Loucy (cell line): Measurements from ENCODE around the gene BHLHE23.

Experiments used
- H2AFZ ChIP-seq: fragments of 200-600 bp; sonication (generic); 2 replicates; pipeline ENCODE4 v1.6.0; 2016; ENCODE audit warnings: antibody characterized with exemption, mild to moderate bottlenecking, low read length, moderate library complexity
- H3F3A ChIP-seq: fragments of 200-600 bp; 2 replicates; pipeline ENCODE4 v1.6.0; 2016; ENCODE audit warnings: antibody characterized with exemption, low read depth, mild to moderate bottlenecking
- H3K27me3 ChIP-seq: fragments of 200-600 bp; sonication (generic); 2 replicates; pipeline ENCODE4 v1.6.1; 2014; ENCODE audit warnings: low read length, mild to moderate bottlenecking; ENCODE audit not compliant: insufficient read depth, poor library complexity, severe bottlenecking
- H3K36me3 ChIP-seq: fragments of 200-600 bp; sonication (generic); 2 replicates; pipeline ENCODE4 v1.6.1; 2016; ENCODE audit warnings: low read length; ENCODE audit not compliant: insufficient read depth
- H3K4me1 ChIP-seq: fragments of 200-600 bp; sonication (generic); 2 replicates; pipeline ENCODE4 v1.5.1; 2014; ENCODE audit warnings: low read length, mild to moderate bottlenecking; ENCODE audit not compliant: insufficient read depth, poor library complexity, severe bottlenecking
- H3K4me2 ChIP-seq: fragments of 200-600 bp; sonication (generic); 2 replicates; pipeline ENCODE4 v1.6.0; 2014; ENCODE audit warnings: antibody characterized with exemption, low read length, low read depth, mild to moderate bottlenecking; ENCODE audit not compliant: poor library complexity, severe bottlenecking
- H3K4me3 ChIP-seq: fragments of 200-600 bp; sonication (generic); 2 replicates; pipeline ENCODE4 v1.5.1; 2014; ENCODE audit warnings: low read length, mild to moderate bottlenecking, mixed read lengths; ENCODE audit not compliant: poor library complexity, severe bottlenecking
- H3K79me2 ChIP-seq: fragments of 200-600 bp; sonication (generic); 2 replicates; pipeline ENCODE4 v1.6.1; 2014; ENCODE audit warnings: low read length; ENCODE audit not compliant: insufficient read depth
- H3K9ac ChIP-seq: fragments of 200-600 bp; sonication (generic); 2 replicates; pipeline ENCODE4 v1.6.0; 2014; ENCODE audit warnings: mild to moderate bottlenecking, low read depth, low read length, moderate library complexity; ENCODE audit not compliant: poor library complexity, severe bottlenecking
- H3K9me2 ChIP-seq: fragments of 200-600 bp; sonication (generic); replicated peaks from 2 replicates; pipeline ENCODE4 v1.6.1; 2016; ENCODE audit warnings: low read depth, low read length, mixed read lengths
- H3K9me3 ChIP-seq: fragments of 200-600 bp; sonication (generic); 2 replicates; pipeline ENCODE4 v1.6.1; 2014; ENCODE audit warnings: mild to moderate bottlenecking, antibody characterized with exemption, low read length, low read depth; ENCODE audit not compliant: insufficient read depth
- H4K20me1 ChIP-seq: fragments of 200-600 bp; sonication (generic); 2 replicates; pipeline ENCODE4 v1.6.0; 2014; ENCODE audit warnings: antibody characterized with exemption, low read length, mild to moderate bottlenecking; ENCODE audit not compliant: insufficient read depth, poor library complexity, severe bottlenecking
- EZH2phosphoT487 ChIP-seq: fragments of 200-600 bp; IDR thresholded peaks from 2 replicates; pipeline ENCODE4 v1.6.1; 2018; ENCODE audit warnings: antibody characterized with exemption, mild to moderate bottlenecking, moderate library complexity, borderline replicate concordance
- TF ChIP-seq, protein P1 (sequence below): fragments of 200-600 bp; sonication (generic); conservative IDR thresholded peaks from 2 replicates; pipeline ENCODE4 v1.5.1; 2014; ENCODE audit warnings: mild to moderate bottlenecking, antibody characterized with exemption, low read length

BHLHE23 gene

DNA sequence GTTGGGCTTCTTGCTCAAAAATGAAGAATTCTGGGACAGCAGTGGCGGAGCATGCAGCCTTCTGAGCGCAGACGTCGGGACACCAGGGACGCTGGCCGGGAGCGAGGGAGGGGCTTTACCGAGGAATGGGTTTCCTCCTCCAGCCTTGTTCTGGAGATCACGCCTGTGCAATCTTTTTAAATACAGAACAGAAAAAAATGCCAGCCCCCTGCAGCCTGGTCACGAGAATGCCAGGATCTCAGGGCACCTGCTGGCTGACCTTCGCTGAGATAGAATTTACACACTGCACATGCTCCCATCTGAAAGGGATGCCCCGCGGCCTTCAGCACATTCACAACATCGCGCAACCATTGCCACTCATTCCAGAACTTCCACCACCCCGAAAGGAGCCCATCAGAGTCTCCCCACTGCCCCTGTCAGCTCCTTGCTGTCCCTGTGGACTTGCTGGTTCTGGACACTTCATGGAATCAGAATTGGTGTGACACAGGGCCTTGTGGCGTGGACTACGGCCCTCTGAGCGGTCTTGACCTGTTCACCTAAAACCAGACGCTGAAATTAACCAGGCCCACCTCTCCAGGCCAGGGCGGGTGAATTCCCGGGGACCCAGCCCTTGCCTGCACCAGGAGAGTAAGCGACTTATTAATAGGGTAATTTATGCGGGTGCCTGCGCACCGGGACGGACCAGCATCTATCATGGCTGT lies 20.6 kb upstream of the BHLHE23 start:
- Histone ChIP-seq H3K4me3 (no peak overlapping the region), H2AFZ (no peak overlapping the region), H3K27me3 (no peaks in the 10 kb centered on the region), H3K79me2 (no peaks in the 10 kb centered on the region), H3K4me1 (no peaks in the 10 kb centered on the region), H3F3A (no peaks in the 10 kb centered on the region), H3K9me2 (no peaks in the 10 kb centered on the region), H3K9ac (no peak overlapping the region), H3K4me2 (no peak overlapping the region), H3K9me3 (no peaks in the 10 kb centered on the region), H3K36me3 (no peaks in the 10 kb centered on the region), H4K20me1 (no peaks in the 10 kb centered on the region)
- TF ChIP-seq, protein P1, sequence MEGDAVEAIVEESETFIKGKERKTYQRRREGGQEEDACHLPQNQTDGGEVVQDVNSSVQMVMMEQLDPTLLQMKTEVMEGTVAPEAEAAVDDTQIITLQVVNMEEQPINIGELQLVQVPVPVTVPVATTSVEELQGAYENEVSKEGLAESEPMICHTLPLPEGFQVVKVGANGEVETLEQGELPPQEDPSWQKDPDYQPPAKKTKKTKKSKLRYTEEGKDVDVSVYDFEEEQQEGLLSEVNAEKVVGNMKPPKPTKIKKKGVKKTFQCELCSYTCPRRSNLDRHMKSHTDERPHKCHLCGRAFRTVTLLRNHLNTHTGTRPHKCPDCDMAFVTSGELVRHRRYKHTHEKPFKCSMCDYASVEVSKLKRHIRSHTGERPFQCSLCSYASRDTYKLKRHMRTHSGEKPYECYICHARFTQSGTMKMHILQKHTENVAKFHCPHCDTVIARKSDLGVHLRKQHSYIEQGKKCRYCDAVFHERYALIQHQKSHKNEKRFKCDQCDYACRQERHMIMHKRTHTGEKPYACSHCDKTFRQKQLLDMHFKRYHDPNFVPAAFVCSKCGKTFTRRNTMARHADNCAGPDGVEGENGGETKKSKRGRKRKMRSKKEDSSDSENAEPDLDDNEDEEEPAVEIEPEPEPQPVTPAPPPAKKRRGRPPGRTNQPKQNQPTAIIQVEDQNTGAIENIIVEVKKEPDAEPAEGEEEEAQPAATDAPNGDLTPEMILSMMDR: no peak
- TF ChIP-seq EZH2phosphoT487: no peak

DNA sequence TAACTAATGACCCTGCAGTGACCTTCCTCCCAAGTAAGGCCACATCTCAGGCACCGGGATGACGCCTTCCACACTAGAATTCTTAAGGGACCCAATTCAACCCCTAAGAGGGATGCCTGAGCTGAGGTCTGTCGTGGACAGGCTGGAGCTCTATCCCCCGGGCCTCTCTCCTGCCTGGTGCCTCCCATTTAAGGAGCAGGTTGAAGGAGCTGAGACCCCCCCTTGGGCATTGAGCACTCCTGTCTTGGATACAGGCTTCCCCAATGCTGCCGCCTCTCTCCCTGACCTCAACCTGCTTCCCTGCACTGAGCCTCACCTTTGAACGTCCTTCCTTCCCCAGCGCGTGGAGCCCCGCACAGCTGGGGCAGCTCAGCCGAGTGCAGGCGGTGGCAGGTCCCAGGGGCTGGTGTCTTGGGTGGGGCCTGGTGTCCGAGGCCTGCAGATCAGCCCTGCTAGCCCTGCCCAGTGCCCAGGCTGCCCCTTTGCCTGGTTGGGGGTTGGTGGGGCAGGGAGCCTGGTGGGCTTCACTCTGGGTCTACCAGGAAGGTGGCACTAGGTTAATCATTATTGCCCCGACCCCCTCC lies 19.9 kb upstream of the BHLHE23 start:
- H3K4me1 ChIP-seq: no peaks in the 10 kb centered on the region
- no peaks in the 10 kb centered on the region for H3K36me3 ChIP-seq
- H3K79me2 ChIP-seq: no peaks in the 10 kb centered on the region
- no peaks in the 10 kb centered on the region for H3K9me2 ChIP-seq
- no peaks in the 10 kb centered on the region for H3K9me3 ChIP-seq
- no peak overlapping the region for H2AFZ ChIP-seq
- no peaks in the 10 kb centered on the region for H4K20me1 ChIP-seq
- no peak overlapping the region for H3K4me3 ChIP-seq
- no peak overlapping the region for H3K4me2 ChIP-seq
- TF ChIP-seq, protein P1: no peak
- TF ChIP-seq EZH2phosphoT487: no peak
- no peak overlapping the region for H3K9ac ChIP-seq
- H3K27me3 ChIP-seq: no peaks in the 10 kb centered on the region
- H3F3A ChIP-seq: no peaks in the 10 kb centered on the region

DNA sequence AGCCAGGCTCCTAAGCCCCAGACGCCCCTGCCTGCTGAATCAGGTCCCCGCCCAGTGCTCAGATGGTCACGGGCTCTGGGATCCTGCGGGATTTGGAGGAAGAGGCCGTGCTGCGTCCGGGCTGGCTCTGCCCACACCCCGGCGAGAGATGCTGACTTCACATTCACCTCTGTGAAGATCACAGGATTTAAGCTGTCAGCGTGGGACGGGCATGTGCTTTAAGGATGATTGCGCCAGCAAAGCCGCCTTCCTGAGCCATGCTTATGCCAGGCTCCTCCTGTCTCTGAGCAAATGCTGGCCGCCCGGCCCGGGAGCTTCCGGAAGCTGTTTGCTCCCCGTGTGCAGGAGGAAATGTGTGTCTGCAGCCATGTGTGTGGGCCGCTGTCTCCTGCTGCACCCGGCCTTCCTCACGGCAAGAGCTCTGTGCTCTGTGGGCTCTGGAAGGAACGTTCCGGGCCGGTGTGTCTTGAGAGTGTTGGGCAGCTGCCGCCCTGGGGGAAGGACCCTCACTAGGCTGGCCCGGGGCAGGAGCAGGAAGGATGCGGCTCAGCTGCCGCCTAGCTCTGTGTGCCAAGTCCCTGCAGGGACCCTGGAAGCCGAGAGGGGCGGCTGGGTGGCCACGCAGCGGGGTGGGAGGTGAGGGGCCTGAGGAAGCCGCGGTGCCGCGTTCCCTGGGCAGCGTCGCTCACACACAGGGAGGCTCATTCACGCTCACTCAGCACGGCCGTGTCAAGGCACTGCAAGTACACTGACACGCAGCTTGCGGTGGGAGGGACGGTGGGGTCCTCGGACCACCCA lies 19.0 kb upstream of the BHLHE23 start:
- Histone ChIP-seq H3K9me2 (no peaks in the 10 kb centered on the region), H3K4me2 (no peak overlapping the region), H2AFZ (no peak overlapping the region), H4K20me1 (no peaks in the 10 kb centered on the region), H3K9ac (no peak overlapping the region), H3K4me3 (no peak overlapping the region), H3F3A (no peaks in the 10 kb centered on the region), H3K9me3 (no peaks in the 10 kb centered on the region), H3K27me3 (no peaks in the 10 kb centered on the region), H3K79me2 (no peaks in the 10 kb centered on the region), H3K4me1 (no peaks in the 10 kb centered on the region), H3K36me3 (no peaks in the 10 kb centered on the region)
- TF ChIP-seq, protein P1: no peak
- TF ChIP-seq EZH2phosphoT487: no peak
